CD14-positive monocyte (primary cell): ENCODE data around the gene VSX1. TPM values are rescaled to one million over a fixed set of nuclear protein-coding genes. Genes with fewer than 3 reads are reported as not detected.

Experiments used
- DNase-seq, 3 donors: peaks; one replicate each; pipeline ENCODE4 v3.0.0-alpha.2; 2011 to 2022
- H2AFZ ChIP-seq: 2 replicates; pipeline ENCODE4 v1.6.0; 2012; ENCODE audit warnings: mild to moderate bottlenecking, low read depth, low read length, inconsistent platforms; ENCODE audit not compliant: insufficient read depth, poor library complexity, severe bottlenecking
- H3K27ac ChIP-seq, 2 donors: 1 replicate in 1 of 2; 2 replicates in 1 of 2; pipeline ENCODE4 v1.5.1; 2012 to 2013; ENCODE audit warnings: low read length in 2 of 2, control low read depth in 1 of 2, inconsistent platforms in 1 of 2, low read depth in 1 of 2, mild to moderate bottlenecking in 1 of 2
- H3K27me3 ChIP-seq, 2 donors: one replicate each; pipeline versions ENCODE4 v1.6.0 to v1.6.1; 2011 to 2013; ENCODE audit warnings: low read length in 2 of 2; ENCODE audit not compliant: control insufficient read depth in 2 of 2, insufficient read depth in 2 of 2
- H3K36me3 ChIP-seq, 2 donors: replicated peaks in 1 of 2; 1 replicate in 1 of 2; 2 replicates in 1 of 2; pipeline versions ENCODE4 v1.5.1 to v1.6.1; 2012 to 2013; ENCODE audit warnings: low read length in 2 of 2, control low read depth in 1 of 2, inconsistent platforms in 1 of 2, mild to moderate bottlenecking in 1 of 2; ENCODE audit not compliant: insufficient read depth in 2 of 2, control insufficient read depth in 1 of 2
- H3K4me1 ChIP-seq, 2 donors: 1 replicate in 1 of 2; 2 replicates in 1 of 2; pipeline versions ENCODE4 v1.5.1 to v1.6.1; 2012 to 2013; ENCODE audit warnings: low read length in 2 of 2, control low read depth in 1 of 2, inconsistent platforms in 1 of 2, mild to moderate bottlenecking in 1 of 2, moderate library complexity in 1 of 2; ENCODE audit not compliant: insufficient read depth in 2 of 2, control insufficient read depth in 1 of 2
- H3K4me2 ChIP-seq: replicated peaks from 2 replicates; pipeline ENCODE3; 2012; ENCODE audit warnings: low read length, moderate library complexity, mild to moderate bottlenecking; ENCODE audit not compliant: poor library complexity, severe bottlenecking; ENCODE audit errors: extremely low read depth
- H3K4me3 ChIP-seq, 3 experiments: fragments of 200-600 bp in 1 of 3; sonication (generic) in 1 of 3; replicated peaks in 1 of 3; 1 replicate in 2 of 3; 2 replicates in 1 of 3; pipeline ENCODE4 v1.5.1; 2011 to 2013; ENCODE audit warnings: low read length in 3 of 3, mild to moderate bottlenecking in 3 of 3, control low read depth in 2 of 3, low read depth in 2 of 3, inconsistent platforms in 1 of 3, moderate library complexity in 1 of 3
- H3K79me2 ChIP-seq: 2 replicates; pipeline ENCODE4 v1.6.0; 2012; ENCODE audit warnings: mild to moderate bottlenecking, control low read depth, inconsistent platforms, low read length, moderate library complexity; ENCODE audit not compliant: insufficient read depth
- H3K9ac ChIP-seq: 2 replicates; pipeline ENCODE4 v1.6.0; 2017; ENCODE audit warnings: low read length, mild to moderate bottlenecking; ENCODE audit not compliant: insufficient read depth, poor library complexity, severe bottlenecking
- H3K9me3 ChIP-seq, 2 donors: replicated peaks in 1 of 2; 1 replicate in 1 of 2; 2 replicates in 1 of 2; pipeline versions ENCODE4 v1.5.1 to v1.6.1; 2012 to 2013; ENCODE audit warnings: low read length in 2 of 2, control low read depth in 1 of 2; ENCODE audit not compliant: control insufficient read depth in 1 of 2, insufficient read depth in 1 of 2
- H4K20me1 ChIP-seq: 2 replicates; pipeline ENCODE4 v1.6.0; 2012; ENCODE audit warnings: mild to moderate bottlenecking, low read length, control low read depth, moderate library complexity; ENCODE audit not compliant: insufficient read depth
- H3K27ac Mint-ChIP-seq, 7 donors: one replicate each; pipeline ENCODE4 v1.8.0; 2020; ENCODE audit warnings: mild to moderate bottlenecking in 7 of 7, mixed read lengths in 7 of 7, moderate library complexity in 6 of 7, inconsistent platforms in 2 of 7
- H3K27me3 Mint-ChIP-seq, 3 donors: one replicate each; pipeline ENCODE4 v1.8.0; 2021 to 2022; ENCODE audit warnings: low read depth in 3 of 3, mild to moderate bottlenecking in 3 of 3, mixed read lengths in 3 of 3, moderate library complexity in 3 of 3, inconsistent platforms in 1 of 3
- H3K36me3 Mint-ChIP-seq, 2 donors: one replicate each; pipeline ENCODE4 v1.8.0; 2020; ENCODE audit warnings: mixed read lengths in 2 of 2, inconsistent platforms in 1 of 2, mild to moderate bottlenecking in 1 of 2
- H3K4me1 Mint-ChIP-seq: one replicate; pipeline ENCODE4 v1.8.0; 2020; ENCODE audit warnings: mild to moderate bottlenecking, mixed read lengths
- H3K4me3 Mint-ChIP-seq, 2 donors: one replicate each; pipeline ENCODE4 v1.8.0; 2020; ENCODE audit warnings: mild to moderate bottlenecking in 2 of 2, mixed read lengths in 2 of 2, moderate library complexity in 1 of 2
- H3K9me3 Mint-ChIP-seq, 7 donors: one replicate each; pipeline ENCODE4 v1.8.0; 2020 to 2022; ENCODE audit warnings: mixed read lengths in 7 of 7, mild to moderate bottlenecking in 6 of 7, moderate library complexity in 6 of 7, inconsistent platforms in 2 of 7
- CTCF ChIP-seq: fragments of 200-600 bp; IDR thresholded peaks from one replicate; pipeline ENCODE4 v1.8.0; 2022; ENCODE audit warnings: antibody characterized with exemption, mild to moderate bottlenecking
- WGBS: methylation state at CpG from one replicate; pipeline ENCODE4 v1.1.5; 2013; ENCODE audit warnings: missing lambda C conversion rate; ENCODE audit not compliant: insufficient coverage; 5-methylcytosine and 5-hydroxymethylcytosine counted together
- intact Hi-C, 2 donors: fragments of 100-400 bp; cut with micrococcal nuclease; formaldehyde crosslinking; loops; one replicate each; pipeline versions ENCODE4 v1.15.0 to v1.15.1; 2023
- polyA plus RNA-seq, 3 donors: library from polyadenylated mRNA; depleted of rRNA in 1 of 3; unstranded in 2 of 3; stranded (reverse) in 1 of 3; fragments of 300-500 nt in 2 of 3; fragments of >200 nt in 1 of 3; fragmentation: Illumina TruSeq in 2 of 3; gene quantifications; 1 replicate in 2 of 3; 2 replicates in 1 of 3; pipeline ENCODE4 v1.2.3, GENCODE V29; 2012 to 2021

VSX1 gene
- polyA plus RNA-seq, 3 donors = not detected

- Histone ChIP-seq H3K4me2 (no peak overlapping the region), H3K9me3 (no peaks in the 10 kb centered on the region), H3K4me3 (no peak overlapping the region), H4K20me1 (no peaks in the 10 kb centered on the region), H3K27me3 (peaks cover 0 to 2% of the 10 kb centered on the region in 2 donors), H3K27ac (no peak overlapping the region), H3K36me3 (no peaks in the 10 kb centered on the region), H3K4me1 (no peaks in the 10 kb centered on the region), H3K79me2 (no peaks in the 10 kb centered on the region), H2AFZ (no peak overlapping the region), H3K9ac (no peak overlapping the region)
- H3K9me3 Mint-ChIP-seq = peaks cover 0 to 2% (median 0%) of the 10 kb centered on the region in 7 donors
- no peak for DNase-seq
- WGBS = no CpG with 5 or more reads among the region's 3 CpGs
- TF ChIP-seq CTCF = no peak
- H3K4me1 Mint-ChIP-seq = no peaks in the 10 kb centered on the region
- H3K4me3 Mint-ChIP-seq = no peak overlapping the region
- H3K27ac Mint-ChIP-seq = no peak overlapping the region
- H3K27me3 Mint-ChIP-seq = peaks cover 9 to 11% (median 9%) of the 10 kb centered on the region in 3 donors
- intact Hi-C loops = no loop called here
- no peaks in the 10 kb centered on the region for H3K36me3 Mint-ChIP-seq
Observed at GRCh38 chr20:25120457-25120856, 38.5 kb upstream of the VSX1 start.

GRCh38 chr20:25118529-25118928 lies 36.6 kb upstream of the VSX1 start:
- Mint-ChIP-seq H3K27me3 (peaks cover 7 to 18% (median 13%) of the 10 kb centered on the region in 3 donors), H3K4me3 (no peak overlapping the region), H3K4me1 (no peaks in the 10 kb centered on the region), H3K9me3 (peaks cover 0 to 2% (median 0%) of the 10 kb centered on the region in 7 donors), H3K36me3 (no peaks in the 10 kb centered on the region), H3K27ac (no peak overlapping the region)
- Histone ChIP-seq H3K4me2 (no peak overlapping the region), H2AFZ (no peak overlapping the region), H3K27ac (no peak overlapping the region), H3K36me3 (no peaks in the 10 kb centered on the region), H3K4me3 (no peak overlapping the region), H3K4me1 (no peaks in the 10 kb centered on the region), H3K27me3 (peaks cover 0 to 2% of the 10 kb centered on the region in 2 donors), H3K9ac (no peak overlapping the region), H3K9me3 (no peaks in the 10 kb centered on the region), H3K79me2 (no peaks in the 10 kb centered on the region), H4K20me1 (no peaks in the 10 kb centered on the region)
- intact Hi-C loops = no loop called here
- no peak for TF ChIP-seq CTCF
- WGBS = 96% methylated on average over 6 of the region's 7 CpGs
- DNase-seq = no peak
